ENCODE results near the gene AEN. TPM values are rescaled to one million over a fixed set of nuclear protein-coding genes. Genes with fewer than 3 reads are reported as not detected.
A peak's percentile ranks its signal among the peaks of the same experiment; 100 is the strongest.

Gene AEN
- total and polyA plus RNA-seq, 10 donors, result 12.9 to 40.3 (median 23.5) TPM

DNA sequence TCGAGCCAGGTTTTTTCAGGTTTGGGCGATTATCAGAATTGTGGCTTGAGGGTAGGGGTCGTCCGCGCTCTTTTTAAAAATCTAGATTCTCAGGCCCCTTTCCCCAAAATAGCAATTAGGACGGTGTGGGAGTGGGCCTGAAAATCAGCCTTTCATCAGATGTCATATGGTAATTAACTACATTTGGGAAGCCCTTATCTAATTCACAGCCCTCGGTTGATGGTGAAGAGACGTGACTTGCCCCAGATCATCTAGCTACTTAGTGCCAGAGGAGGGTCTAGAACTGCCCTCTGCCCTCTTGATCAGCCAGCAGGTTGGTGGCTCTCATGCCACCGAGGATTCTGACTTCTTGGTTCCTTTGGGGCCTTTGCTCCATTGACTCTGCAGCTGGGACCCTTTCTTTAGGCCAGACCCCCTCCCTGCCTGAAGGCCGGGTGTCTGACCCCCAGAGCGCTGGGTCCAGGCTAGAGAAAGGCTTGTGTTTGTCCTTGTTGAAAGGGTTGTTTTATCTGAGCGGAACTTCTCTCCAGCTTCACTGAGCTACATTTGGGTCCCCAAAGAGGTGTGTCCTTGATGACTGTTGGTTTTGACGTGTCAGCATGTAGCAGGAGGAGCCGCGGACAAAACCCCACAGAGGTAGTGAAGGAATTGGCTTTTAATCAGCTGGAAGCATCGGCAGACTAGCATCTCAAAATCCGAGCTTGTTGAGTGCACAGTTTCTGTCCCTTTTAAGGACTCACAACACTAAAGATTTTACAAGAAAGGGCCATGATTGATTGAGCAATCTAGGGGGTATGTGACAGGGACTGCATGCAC lies 857 bp downstream of the AEN start:
- 6 to 13% (median 8%) methylated on average over 17 of the region's 17 CpGs for WGBS, 5 donors
- Histone ChIP-seq H3K4me3 (peak overlapping the region; percentile 75 to 100 (median 98)), H3K27me3 (replicated peaks in 1 of 7) (no peaks in the 10 kb centered on the region), H3K4me1 (peaks cover 38 to 65% (median 61%) of the 10 kb centered on the region in 6 donors), H3K27ac (peak overlapping the region; percentile 66 to 99 (median 94)), H3K36me3 (peaks cover 0 to 26% (median 9%) of the 10 kb centered on the region in 6 donors), H3K9me3 (no peaks in the 10 kb centered on the region)
- DNase-seq, result no peak
- intact Hi-C loops (cut with DNase I; ENCODE audit: low total_unique reads), result loop anchor here (5.0 to 10.0 kb wide), 3 partner anchors 40 to 275 kb away; partner anchors contain the start of gene HAPLN3
- TF ChIP-seq POLR2A (IDR thresholded peaks at IDR 0.05), result peak in 2 of 3 donors; percentile 9 to 43
- TF ChIP-seq POLR2AphosphoS5 (IDR thresholded peaks at IDR 0.05), result peak in 2 of 3 donors; percentile 39 to 84
- TF ChIP-seq, protein P1, sequence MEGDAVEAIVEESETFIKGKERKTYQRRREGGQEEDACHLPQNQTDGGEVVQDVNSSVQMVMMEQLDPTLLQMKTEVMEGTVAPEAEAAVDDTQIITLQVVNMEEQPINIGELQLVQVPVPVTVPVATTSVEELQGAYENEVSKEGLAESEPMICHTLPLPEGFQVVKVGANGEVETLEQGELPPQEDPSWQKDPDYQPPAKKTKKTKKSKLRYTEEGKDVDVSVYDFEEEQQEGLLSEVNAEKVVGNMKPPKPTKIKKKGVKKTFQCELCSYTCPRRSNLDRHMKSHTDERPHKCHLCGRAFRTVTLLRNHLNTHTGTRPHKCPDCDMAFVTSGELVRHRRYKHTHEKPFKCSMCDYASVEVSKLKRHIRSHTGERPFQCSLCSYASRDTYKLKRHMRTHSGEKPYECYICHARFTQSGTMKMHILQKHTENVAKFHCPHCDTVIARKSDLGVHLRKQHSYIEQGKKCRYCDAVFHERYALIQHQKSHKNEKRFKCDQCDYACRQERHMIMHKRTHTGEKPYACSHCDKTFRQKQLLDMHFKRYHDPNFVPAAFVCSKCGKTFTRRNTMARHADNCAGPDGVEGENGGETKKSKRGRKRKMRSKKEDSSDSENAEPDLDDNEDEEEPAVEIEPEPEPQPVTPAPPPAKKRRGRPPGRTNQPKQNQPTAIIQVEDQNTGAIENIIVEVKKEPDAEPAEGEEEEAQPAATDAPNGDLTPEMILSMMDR (IDR thresholded peaks at IDR 0.05 in 8 of 11, conservative IDR thresholded peaks at IDR 0.05 in 3 of 11), result no peak

DNA sequence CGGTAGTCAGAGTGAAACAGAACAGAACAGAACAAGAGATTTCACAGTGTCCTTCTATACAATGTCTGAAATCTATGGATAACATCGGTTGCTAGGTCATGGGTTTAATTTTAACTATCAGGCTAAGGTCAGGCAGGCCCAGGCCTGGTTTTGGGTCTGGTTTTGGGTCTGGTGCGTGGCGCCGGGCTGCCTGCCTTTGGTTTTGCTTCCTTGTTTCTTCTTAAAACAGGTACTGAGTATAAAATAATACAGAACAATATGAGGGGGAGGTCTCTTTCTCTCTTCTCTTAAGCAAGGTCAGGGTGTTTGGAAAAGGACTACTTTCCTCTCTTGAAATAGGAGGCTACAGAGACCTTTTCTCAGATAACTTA lies 1.4 kb downstream of the AEN start:
- H3K36me3 ChIP-seq, result peaks cover 0 to 31% (median 10%) of the 10 kb centered on the region in 6 donors
- intact Hi-C loops (cut with DNase I; ENCODE audit: low total_unique reads), result loop anchor here (5.0 to 10.0 kb wide), 3 partner anchors 40 to 275 kb away; partner anchors contain the start of gene HAPLN3
- peaks cover 43 to 71% (median 67%) of the 10 kb centered on the region in 6 donors for H3K4me1 ChIP-seq
- DNase-seq, result no peak
- peak overlapping the region; percentile 66 to 99 (median 94) for H3K27ac ChIP-seq
- H3K4me3 ChIP-seq, result peak overlapping the region; percentile 75 to 100 (median 98)
- H3K9me3 ChIP-seq, result no peaks in the 10 kb centered on the region
- TF ChIP-seq POLR2AphosphoS5 (IDR thresholded peaks at IDR 0.05) (no peak), POLR2A (IDR thresholded peaks at IDR 0.05) (no peak)
- TF ChIP-seq, protein P1 (IDR thresholded peaks at IDR 0.05 in 8 of 11, conservative IDR thresholded peaks at IDR 0.05 in 3 of 11), result no peak
- 20 to 38% (median 33%) methylated on average over 5 of the region's 5 CpGs for WGBS, 5 donors
- no peaks in the 10 kb centered on the region for H3K27me3 ChIP-seq (replicated peaks in 1 of 7)

DNA sequence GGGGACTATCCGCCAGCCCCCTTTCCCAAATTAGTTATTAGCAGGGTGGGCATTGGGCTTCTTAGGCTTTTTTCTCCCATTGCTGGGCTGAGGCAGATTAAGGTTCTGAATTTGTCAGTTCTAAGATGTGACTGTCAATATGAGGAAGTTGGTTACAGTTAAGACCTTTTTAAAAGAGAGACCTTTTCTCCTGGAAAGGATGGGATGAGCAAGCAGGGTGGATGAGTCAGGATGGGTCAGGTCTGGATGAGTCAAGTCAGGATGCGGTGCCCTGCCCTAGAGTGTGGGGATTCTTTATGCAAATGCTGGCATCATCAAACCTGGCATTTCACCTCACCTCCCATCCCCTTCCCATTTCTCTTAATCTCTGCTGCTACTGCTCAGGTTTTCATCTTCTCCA lies 1.9 kb downstream of the AEN start:
- H3K4me1 ChIP-seq, result peaks cover 48 to 76% (median 72%) of the 10 kb centered on the region in 6 donors

More for the DNA sequence above, 1.9 kb downstream of the AEN start:
- WGBS, 5 donors, result 45 to 78% (median 65%) methylated on average over 2 of the region's 2 CpGs
- DNase-seq, result no peak
- H3K9me3 ChIP-seq, result no peaks in the 10 kb centered on the region
- H3K36me3 ChIP-seq, result peaks cover 0 to 36% (median 10%) of the 10 kb centered on the region in 6 donors
- H3K27ac ChIP-seq, result peak overlapping the region; percentile 66 to 99 (median 94)
- H3K27me3 ChIP-seq (replicated peaks in 1 of 7), result no peaks in the 10 kb centered on the region
- intact Hi-C loops (cut with DNase I; ENCODE audit: low total_unique reads), result loop anchor here (5.0 to 10.0 kb wide), 3 partner anchors 39 to 274 kb away; partner anchors contain the start of gene HAPLN3
- H3K4me3 ChIP-seq, result peak overlapping the region in 7 of 8 donors; percentile 92 to 100 (median 99)
- no peak for TF ChIP-seq POLR2A (IDR thresholded peaks at IDR 0.05)
- TF ChIP-seq, protein P1 (IDR thresholded peaks at IDR 0.05 in 8 of 11, conservative IDR thresholded peaks at IDR 0.05 in 3 of 11), result no peak
- no peak for TF ChIP-seq POLR2AphosphoS5 (IDR thresholded peaks at IDR 0.05)

All from spleen (tissue), 11 donors.